ENCODE data around the gene FNBP1. TPM values are rescaled to one million over a fixed set of nuclear protein-coding genes. Genes with fewer than 3 reads are reported as not detected.

Gene FNBP1
- total and polyA plus RNA-seq, 2 of the 8 experiments (the other 6 are each of a cell fraction or from before 2014, with no cell fraction given) = 7.2 to 40.9 TPM

GRCh38 chr9:129869585-129870501 lies 173.1 kb downstream of the FNBP1 start:
- H3K79me1 ChIP-seq (ENCODE audit: low read depth, low read length) = no peaks in the 10 kb centered on the region
- TF ChIP-seq CBX8 (IDR thresholded peaks at IDR 0.05; ENCODE audit: borderline replicate concordance, low read depth, low read length) (no peak), JUN (IDR thresholded peaks at IDR 0.05; ENCODE audit: low read depth, low read length) (no peak), CREB1 (IDR thresholded peaks at IDR 0.05) (no peak), KDM1A (IDR thresholded peaks at IDR 0.05; ENCODE audit: borderline replicate concordance, low read length) (no peak), BACH1 (IDR thresholded peaks at IDR 0.05; ENCODE audit: low read length) (no peak)
- DNase-seq (ENCODE audit: low read depth in 1 of 2, low spot score in 2 of 2) (no peak), FAIRE-seq (no peak)
- no peak overlapping the region for H3K56ac ChIP-seq (replicated peaks; ENCODE audit: insufficient read length, low read depth, low read length)
- no peaks in the 10 kb centered on the region for H3K27me3 ChIP-seq (replicated peaks in 1 of 4; ENCODE audit: control insufficient read depth in 3 of 4, extremely low read depth in 1 of 4, insufficient read depth in 3 of 4, low read length in 3 of 4)
- no peak overlapping the region for H2AFZ ChIP-seq (ENCODE audit: low read length)
- H3K27ac ChIP-seq (ENCODE audit: low read depth, low read length) = no peak overlapping the region
- WGBS, 2 experiments (ENCODE audit: extremely low coverage in 1 of 2, insufficient coverage in 1 of 2, insufficient read length in 1 of 2, insufficient replicate concordance in 2 of 2, low coverage in 1 of 2, low lambda C conversion rate in 2 of 2, missing lambda C conversion rate in 1 of 2) = 93% methylated on average over 21 of the region's 24 CpGs; no CpG with 5 or more reads in 1 of the 2 experiments
- H2BK12ac ChIP-seq (ENCODE audit: low read depth, low read length) = no peak overlapping the region
- no peaks in the 10 kb centered on the region for H3K9me3 ChIP-seq (ENCODE audit: insufficient read depth in 2 of 2, low read depth in 1 of 2, low read length in 1 of 2)
- H2BK120ac ChIP-seq (replicated peaks; ENCODE audit: low read depth, low read length) = no peak overlapping the region
- no peak overlapping the region for H3K4me3 ChIP-seq (ENCODE audit: extremely low read depth in 1 of 4, insufficient read depth in 2 of 4, low read depth in 3 of 4, low read length in 4 of 4)
- no peak overlapping the region for H4K5ac ChIP-seq (ENCODE audit: insufficient read length, low read depth, low read length)
- no peak overlapping the region for H3K4me2 ChIP-seq (ENCODE audit: insufficient read depth in 1 of 2, low read depth in 2 of 2, low read length in 2 of 2)
- POLR2A ChIA-PET (ENCODE audit: partially characterized antibody) = interaction anchor here (0.5 to 1.4 kb wide), 2 partner anchors 11 to 109 kb away, joined by 3 read pairs; no protein-coding TSS in a partner anchor
- no peak overlapping the region for H3K14ac ChIP-seq (ENCODE audit: insufficient read length)
- H3K4me1 ChIP-seq (replicated peaks in 1 of 4; ENCODE audit: control insufficient read depth in 3 of 4, insufficient read depth in 4 of 4, low read length in 3 of 4) = no peaks in the 10 kb centered on the region
- CTCF ChIA-PET (ENCODE audit: partially characterized antibody) = interaction anchor here (0.6 to 1.0 kb wide), 3 partner anchors 16 to 148 kb away, joined by 3 read pairs; no protein-coding TSS in a partner anchor
- H4K20me1 ChIP-seq (replicated peaks in 1 of 2; ENCODE audit: control insufficient read depth in 1 of 2, insufficient read depth in 2 of 2, low read length in 2 of 2) = no peaks in the 10 kb centered on the region
- peaks cover 0 to 4% (median 0%) of the 10 kb centered on the region in 4 experiments; a peak in 2 of 8 replicates for H3K36me3 ChIP-seq (ENCODE audit: control insufficient read depth in 2 of 4, insufficient read depth in 4 of 4, low read length in 3 of 4)
- no peak overlapping the region for H4K8ac ChIP-seq (ENCODE audit: extremely low read depth, insufficient read depth, low read length)
- H2BK15ac ChIP-seq (ENCODE audit: low read length) = no peak overlapping the region
- no peak overlapping the region for H3K4ac ChIP-seq (replicated peaks; ENCODE audit: insufficient read length, low read depth, low read length)
- no peaks in the 10 kb centered on the region for H3K79me2 ChIP-seq (ENCODE audit: control insufficient read depth in 1 of 2, insufficient read depth in 2 of 2, low read length in 2 of 2)
- no peak overlapping the region for H2AK5ac ChIP-seq (ENCODE audit: low read depth, low read length)
- H3K18ac ChIP-seq (ENCODE audit: extremely low read depth, low read length) = no peak overlapping the region
- H4K91ac ChIP-seq (replicated peaks; ENCODE audit: insufficient read length, low read length) = no peak overlapping the region
- H3K23ac ChIP-seq (ENCODE audit: insufficient read length) = no peak overlapping the region
- H3K9ac ChIP-seq (replicated peaks in 1 of 4; ENCODE audit: extremely low read depth in 1 of 4, low read depth in 3 of 4, low read length in 3 of 4) = no peak overlapping the region
- no peaks in the 10 kb centered on the region for H3K23me2 ChIP-seq (ENCODE audit: low read depth, low read length)
- no peak overlapping the region for H2BK20ac ChIP-seq (ENCODE audit: low read length)
- H2BK5ac ChIP-seq (ENCODE audit: low read depth, low read length) = no peak overlapping the region
